Right atrium auricular region (tissue), 2 donors: ENCODE measurements around the gene CNTNAP2. TPM values are rescaled to one million over a fixed set of nuclear protein-coding genes. Genes with fewer than 3 reads are reported as not detected.

Source experiments
- DNase-seq: peaks from one replicate; pipeline ENCODE4 v3.0.0-alpha.2; 2019; ENCODE audit warnings: low spot score
- H3K27ac ChIP-seq, 2 donors: fragments of 200-600 bp; sonication (generic); 1 replicate in 1 of 2; 2 replicates in 1 of 2; pipeline ENCODE4 v1.5.1; 2016 to 2019
- H3K27me3 ChIP-seq, 2 donors: fragments of 200-600 bp; sonication (generic); one replicate each; pipeline versions ENCODE4 v1.5.1 to v1.6.0; 2017 to 2019
- H3K36me3 ChIP-seq: fragments of 200-600 bp; sonication (generic); one replicate; pipeline ENCODE4 v1.5.1; 2016
- H3K4me1 ChIP-seq, 2 donors: fragments of 200-600 bp; sonication (generic); one replicate each; pipeline versions ENCODE4 v1.5.1 to v1.6.0; 2017 to 2019
- H3K4me3 ChIP-seq, 2 donors: fragments of 200-600 bp; sonication (generic); 1 replicate in 1 of 2; 2 replicates in 1 of 2; pipeline ENCODE4 v1.5.1; 2017 to 2019; ENCODE audit warnings: mild to moderate bottlenecking in 1 of 2, moderate library complexity in 1 of 2
- H3K9me3 ChIP-seq, 2 donors: fragments of 200-600 bp; sonication (generic); one replicate each; pipeline ENCODE4 v1.5.1; 2019
- total RNA-seq, 2 donors: library from RNA; depleted of rRNA; stranded (reverse); fragments of >200 nt; gene quantifications; one replicate each; pipeline ENCODE4 v1.1.0, GENCODE V29; 2016
- TF ChIP-seq, protein P1 (sequence below), 2 donors: fragments of 200-600 bp; sonication (generic); IDR thresholded peaks; one replicate each; pipeline ENCODE4 v1.5.1; 2019; ENCODE audit warnings: antibody characterized with exemption in 2 of 2

Gene CNTNAP2
- total RNA-seq, 2 donors from 2014 or later = 1.1 to 1.7 TPM

DNA sequence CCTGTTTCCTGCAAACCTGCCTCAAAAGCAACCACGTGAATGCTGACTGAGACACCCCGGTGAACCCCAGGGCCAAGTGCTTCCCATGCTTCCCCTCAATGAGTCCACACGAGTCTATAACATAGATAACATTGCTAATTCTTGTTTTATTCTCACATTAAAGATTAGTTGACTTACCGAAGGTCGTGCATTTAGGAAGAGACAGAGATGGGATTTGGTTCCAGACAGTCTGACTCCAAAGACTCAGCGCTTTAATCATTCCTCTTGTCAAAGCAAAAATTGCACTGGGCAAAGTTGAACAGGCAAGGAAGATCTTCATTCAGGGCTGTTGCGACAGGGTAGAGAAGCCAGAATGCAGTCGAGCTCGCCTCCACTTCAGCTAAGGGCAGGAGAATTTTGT, 2038.4 kb downstream of the CNTNAP2 start:
- no peaks in the 10 kb centered on the region for H3K36me3 ChIP-seq
- DNase-seq = no peak
- TF ChIP-seq, protein P1, sequence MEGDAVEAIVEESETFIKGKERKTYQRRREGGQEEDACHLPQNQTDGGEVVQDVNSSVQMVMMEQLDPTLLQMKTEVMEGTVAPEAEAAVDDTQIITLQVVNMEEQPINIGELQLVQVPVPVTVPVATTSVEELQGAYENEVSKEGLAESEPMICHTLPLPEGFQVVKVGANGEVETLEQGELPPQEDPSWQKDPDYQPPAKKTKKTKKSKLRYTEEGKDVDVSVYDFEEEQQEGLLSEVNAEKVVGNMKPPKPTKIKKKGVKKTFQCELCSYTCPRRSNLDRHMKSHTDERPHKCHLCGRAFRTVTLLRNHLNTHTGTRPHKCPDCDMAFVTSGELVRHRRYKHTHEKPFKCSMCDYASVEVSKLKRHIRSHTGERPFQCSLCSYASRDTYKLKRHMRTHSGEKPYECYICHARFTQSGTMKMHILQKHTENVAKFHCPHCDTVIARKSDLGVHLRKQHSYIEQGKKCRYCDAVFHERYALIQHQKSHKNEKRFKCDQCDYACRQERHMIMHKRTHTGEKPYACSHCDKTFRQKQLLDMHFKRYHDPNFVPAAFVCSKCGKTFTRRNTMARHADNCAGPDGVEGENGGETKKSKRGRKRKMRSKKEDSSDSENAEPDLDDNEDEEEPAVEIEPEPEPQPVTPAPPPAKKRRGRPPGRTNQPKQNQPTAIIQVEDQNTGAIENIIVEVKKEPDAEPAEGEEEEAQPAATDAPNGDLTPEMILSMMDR (IDR thresholded peaks at IDR 0.05) = no peak
- no peak overlapping the region for H3K4me3 ChIP-seq
- H3K9me3 ChIP-seq = peaks cover 0 to 9% of the 10 kb centered on the region in 2 donors
- H3K4me1 ChIP-seq = peaks cover 0 to 16% of the 10 kb centered on the region in 2 donors
- H3K27ac ChIP-seq = no peak overlapping the region
- no peaks in the 10 kb centered on the region for H3K27me3 ChIP-seq

DNA sequence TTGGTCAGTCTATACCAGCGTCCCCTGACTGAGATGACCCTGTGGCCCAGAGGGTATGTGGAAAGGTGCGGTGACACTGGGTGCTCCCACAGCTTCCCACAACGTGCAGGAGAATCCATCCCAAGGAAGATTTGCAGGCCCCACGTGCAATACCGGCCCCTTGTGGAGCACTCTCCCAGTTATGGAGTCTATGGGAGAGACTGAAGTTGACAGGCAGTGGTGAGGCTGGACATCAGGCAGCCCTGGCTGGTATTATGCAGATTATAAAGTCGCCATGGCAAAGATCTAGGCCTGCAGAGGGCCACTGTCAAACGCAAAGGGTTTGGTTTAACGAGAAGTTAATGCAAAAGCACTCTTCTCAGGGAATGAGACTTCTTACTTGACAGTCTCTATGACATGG, 2039.2 kb downstream of the CNTNAP2 start:
- TF ChIP-seq, protein P1 (IDR thresholded peaks at IDR 0.05) = no peak

DNA sequence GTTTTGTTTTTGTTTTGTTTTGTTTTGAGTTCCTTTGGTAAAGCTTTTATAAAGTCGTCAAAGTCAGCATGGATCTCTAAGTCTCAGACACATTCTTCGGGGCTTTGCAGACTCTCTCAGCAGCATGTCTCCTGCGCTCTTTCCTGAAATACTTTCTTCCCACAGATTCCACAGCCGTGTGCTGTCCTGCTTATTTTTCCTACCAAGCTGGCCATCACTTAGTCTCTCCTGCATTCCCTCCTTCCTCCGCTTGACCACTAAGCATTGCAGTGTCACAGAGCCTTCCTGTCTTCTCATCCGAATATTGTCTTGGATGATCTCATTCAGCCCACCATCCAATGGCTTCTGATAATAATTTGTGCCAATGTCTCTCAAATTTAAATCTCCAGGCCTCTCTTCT, 2039.6 kb downstream of the CNTNAP2 start:
- no peak overlapping the region for H3K27ac ChIP-seq
- H3K4me3 ChIP-seq = no peak overlapping the region
- H3K36me3 ChIP-seq = no peaks in the 10 kb centered on the region
- no peak for DNase-seq
- TF ChIP-seq, protein P1 (IDR thresholded peaks at IDR 0.05) = no peak
- no peaks in the 10 kb centered on the region for H3K27me3 ChIP-seq
- H3K4me1 ChIP-seq = peaks cover 0 to 16% of the 10 kb centered on the region in 2 donors
- peaks cover 0 to 9% of the 10 kb centered on the region in 2 donors for H3K9me3 ChIP-seq

More for the DNA sequence above, 2039.2 kb downstream of the CNTNAP2 start:
- H3K4me1 ChIP-seq = peaks cover 0 to 16% of the 10 kb centered on the region in 2 donors
- no peak overlapping the region for H3K27ac ChIP-seq
- DNase-seq = no peak
- H3K36me3 ChIP-seq = no peaks in the 10 kb centered on the region
- no peaks in the 10 kb centered on the region for H3K27me3 ChIP-seq
- no peak overlapping the region for H3K4me3 ChIP-seq
- peaks cover 0 to 9% of the 10 kb centered on the region in 2 donors for H3K9me3 ChIP-seq

DNA sequence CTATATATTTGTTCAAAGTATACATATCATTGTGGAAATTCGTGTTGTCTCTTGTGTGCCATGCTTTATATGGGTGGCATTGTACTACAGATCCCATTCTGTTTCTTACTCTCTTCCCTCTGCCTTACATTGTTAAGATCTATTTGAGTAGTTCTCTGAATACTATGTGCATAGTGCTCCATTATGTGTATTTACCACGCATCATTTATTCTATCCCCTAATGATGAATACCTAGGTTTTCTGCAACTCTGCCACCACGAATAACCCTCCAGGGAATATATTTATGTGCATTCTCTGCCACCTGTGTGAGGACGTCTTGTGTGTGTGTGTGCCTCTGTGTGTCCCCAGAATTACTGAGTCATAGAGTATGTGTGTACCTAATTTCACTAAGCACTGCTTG, 2042.7 kb downstream of the CNTNAP2 start:
- peaks cover 0 to 3% of the 10 kb centered on the region in 2 donors for H3K4me1 ChIP-seq
- H3K9me3 ChIP-seq = no peaks in the 10 kb centered on the region
- no peak for DNase-seq
- H3K4me3 ChIP-seq = no peak overlapping the region
- H3K27me3 ChIP-seq = no peaks in the 10 kb centered on the region
- H3K27ac ChIP-seq = no peak overlapping the region
- no peaks in the 10 kb centered on the region for H3K36me3 ChIP-seq
- TF ChIP-seq, protein P1 (IDR thresholded peaks at IDR 0.05) = no peak

DNA sequence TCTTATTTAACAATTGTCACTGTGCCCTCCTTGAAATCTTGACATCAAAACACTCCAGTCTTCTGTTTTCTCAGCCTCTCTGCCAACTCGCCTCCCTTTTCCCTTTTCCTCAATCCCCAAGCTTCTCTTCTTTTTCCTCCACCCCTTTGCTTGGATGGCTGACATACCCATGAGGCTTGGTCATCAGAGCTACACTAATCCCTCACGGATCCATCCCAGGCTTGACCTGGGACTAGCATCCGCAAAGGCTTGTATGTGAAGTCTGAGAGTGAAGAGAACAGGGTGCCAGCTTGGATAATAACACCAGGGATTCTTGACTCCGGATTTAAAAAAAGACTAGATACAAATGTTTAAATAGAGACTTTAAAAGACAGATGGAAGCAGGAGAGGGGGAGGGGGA, 2045.2 kb downstream of the CNTNAP2 start:
- no peak for DNase-seq
- no peaks in the 10 kb centered on the region for H3K27me3 ChIP-seq
- no peaks in the 10 kb centered on the region for H3K9me3 ChIP-seq
- H3K4me3 ChIP-seq = no peak overlapping the region
- no peaks in the 10 kb centered on the region for H3K4me1 ChIP-seq
- H3K36me3 ChIP-seq = no peaks in the 10 kb centered on the region
- no peak overlapping the region for H3K27ac ChIP-seq
- TF ChIP-seq, protein P1 (IDR thresholded peaks at IDR 0.05) = no peak

DNA sequence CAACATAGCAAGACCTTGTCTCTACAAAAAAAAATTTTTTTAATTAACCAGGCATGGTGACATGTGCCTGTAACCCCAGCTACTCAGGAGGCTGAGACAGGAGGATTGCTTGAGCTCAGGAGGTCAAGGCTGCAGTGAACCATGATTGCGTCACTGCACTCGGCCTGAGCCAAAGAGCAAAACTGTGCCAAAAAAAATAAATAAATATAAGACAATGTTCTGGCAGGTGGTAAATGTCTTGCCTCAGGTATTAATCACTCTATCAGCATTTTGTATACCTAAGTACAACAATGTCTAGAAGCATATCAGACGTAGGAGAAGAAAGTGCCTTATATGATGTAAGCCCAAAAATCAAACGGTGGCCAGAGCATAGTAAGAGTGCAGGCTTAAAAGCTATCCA, 2046.2 kb downstream of the CNTNAP2 start:
- no peak for DNase-seq
- Histone ChIP-seq H3K9me3 (no peaks in the 10 kb centered on the region), H3K36me3 (no peaks in the 10 kb centered on the region), H3K27me3 (no peaks in the 10 kb centered on the region), H3K27ac (no peak overlapping the region), H3K4me1 (no peaks in the 10 kb centered on the region), H3K4me3 (no peak overlapping the region)
- TF ChIP-seq, protein P1 (IDR thresholded peaks at IDR 0.05) = no peak
